Smooth muscle cell (in vitro differentiated cells): ENCODE measurements around the gene MYCBPAP. TPM values are rescaled to one million over a fixed set of nuclear protein-coding genes. Genes with fewer than 3 reads are reported as not detected.

Experiments used
- DNase-seq: peaks from one replicate; lab custom pipeline; 2025; ENCODE audit not compliant: unreplicated experiment; lab: John Stamatoyannopoulos, UW
- H2AFZ ChIP-seq: fragments of 200-600 bp; sonication (generic); 2 replicates; pipeline ENCODE4 v1.6.0; 2016; ENCODE audit warnings: antibody characterized with exemption, low read depth, mild to moderate bottlenecking
- H3F3A ChIP-seq: fragments of 200-600 bp; sonication (generic); 2 replicates; pipeline ENCODE4 v1.6.0; 2017; ENCODE audit warnings: antibody characterized with exemption, low read depth
- H3K27ac ChIP-seq: fragments of 200-600 bp; sonication (generic); 2 replicates; pipeline ENCODE4 v1.5.1; 2016; ENCODE audit warnings: low read depth, mild to moderate bottlenecking
- H3K27me3 ChIP-seq: fragments of 200-600 bp; sonication (generic); 2 replicates; pipeline ENCODE4 v1.6.1; 2016; ENCODE audit warnings: low read depth, mild to moderate bottlenecking
- H3K36me3 ChIP-seq: fragments of 200-600 bp; sonication (generic); 2 replicates; pipeline ENCODE4 v1.5.1; 2016; ENCODE audit warnings: low read depth
- H3K4me1 ChIP-seq: fragments of 200-600 bp; sonication (generic); 2 replicates; pipeline ENCODE4 v1.5.1; 2016; ENCODE audit warnings: low read depth
- H3K4me2 ChIP-seq: fragments of 200-600 bp; sonication (generic); 2 replicates; pipeline ENCODE4 v1.6.0; 2016; ENCODE audit warnings: mild to moderate bottlenecking
- H3K4me3 ChIP-seq: fragments of 200-600 bp; sonication (generic); 2 replicates; pipeline ENCODE4 v1.5.1; 2016; ENCODE audit warnings: mild to moderate bottlenecking
- H3K79me2 ChIP-seq: fragments of 200-600 bp; sonication (generic); 2 replicates; pipeline ENCODE4 v1.6.0; 2016; ENCODE audit warnings: low read depth, mild to moderate bottlenecking
- H3K9ac ChIP-seq: fragments of 200-600 bp; sonication (generic); 2 replicates; pipeline ENCODE4 v1.6.0; 2016; ENCODE audit warnings: low read depth
- H3K9me3 ChIP-seq: fragments of 200-600 bp; sonication (generic); replicated peaks from 2 replicates; pipeline ENCODE4 v1.5.1; 2016; ENCODE audit warnings: low read depth
- H4K20me1 ChIP-seq: fragments of 200-600 bp; sonication (generic); 2 replicates; pipeline ENCODE4 v1.6.0; 2016; ENCODE audit warnings: low read depth
- WGBS: methylation state at CpG from one replicate; pipeline ENCODE4 v1.1.7; 2016; ENCODE audit warnings: low lambda C conversion rate; 5-methylcytosine and 5-hydroxymethylcytosine counted together
- polyA plus RNA-seq: library from polyadenylated mRNA; unstranded; fragments of >200 nt; fragmentation: Nextera tagmentation; extraction: Ambion mirVana; gene quantifications from 2 replicates; pipeline ENCODE4 v1.2.1, GENCODE V29; 2016
- total RNA-seq: library from RNA; depleted of rRNA; stranded (reverse); fragments of >200 nt; gene quantifications from 2 replicates; pipeline ENCODE4 v1.2.3, GENCODE V29; 2014
- TF ChIP-seq, protein P1 (sequence below): fragments of 200-600 bp; sonication (generic); IDR thresholded peaks from 2 replicates; pipeline ENCODE4 v1.5.1; 2017; ENCODE audit warnings: borderline replicate concordance, mild to moderate bottlenecking, antibody characterized with exemption; ENCODE audit not compliant: insufficient read depth, poor library complexity, severe bottlenecking

Gene MYCBPAP
- total and polyA plus RNA-seq, 2 experiments from 2014 or later, result 0.90 to 0.97 TPM

DNA sequence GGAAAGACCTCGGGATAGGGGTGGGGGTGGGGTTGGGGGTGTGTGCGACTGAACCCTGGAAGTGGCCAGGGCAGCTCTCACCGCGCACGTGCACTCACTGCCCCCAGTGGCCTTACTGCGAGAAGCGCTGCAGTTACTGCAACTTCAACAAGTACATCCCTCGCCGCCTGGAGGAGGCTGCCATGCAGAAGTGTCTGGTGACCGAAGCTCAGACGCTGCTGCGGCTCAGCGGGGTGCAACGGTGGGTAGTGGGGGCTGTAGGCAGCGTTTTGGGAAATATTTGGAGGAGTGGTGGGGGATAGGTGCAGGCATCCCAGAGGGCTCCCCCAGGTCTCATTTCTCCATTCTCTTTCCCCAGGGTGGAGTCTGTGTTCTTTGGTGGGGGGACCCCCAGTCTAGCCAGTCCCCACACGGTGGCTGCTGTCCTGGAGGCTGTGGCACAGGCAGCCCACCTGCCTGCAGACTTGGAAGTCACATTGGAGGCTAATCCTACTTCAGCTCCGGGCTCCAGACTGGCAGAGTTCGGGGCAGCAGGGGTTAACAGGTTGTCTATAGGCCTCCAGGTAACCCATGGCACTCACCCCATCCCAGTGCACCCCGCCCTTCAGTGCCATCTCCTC, 28.6 kb upstream of the MYCBPAP start:
- Histone ChIP-seq H3F3A (peaks cover 6% of the 10 kb centered on the region), H4K20me1 (peaks cover 12% of the 10 kb centered on the region), H3K27me3 (peaks cover 19% of the 10 kb centered on the region), H3K27ac (no peak overlapping the region), H3K9ac (no peak overlapping the region), H2AFZ (no peak overlapping the region), H3K79me2 (peaks cover 14% of the 10 kb centered on the region), H3K9me3 (no peaks in the 10 kb centered on the region), H3K4me2 (peak overlapping the region; percentile 97), H3K36me3 (no peaks in the 10 kb centered on the region), H3K4me1 (peaks cover 5% of the 10 kb centered on the region), H3K4me3 (peak overlapping the region; percentile 78)
- WGBS, result 18% methylated on average over 19 of the region's 19 CpGs
- TF ChIP-seq, protein P1, sequence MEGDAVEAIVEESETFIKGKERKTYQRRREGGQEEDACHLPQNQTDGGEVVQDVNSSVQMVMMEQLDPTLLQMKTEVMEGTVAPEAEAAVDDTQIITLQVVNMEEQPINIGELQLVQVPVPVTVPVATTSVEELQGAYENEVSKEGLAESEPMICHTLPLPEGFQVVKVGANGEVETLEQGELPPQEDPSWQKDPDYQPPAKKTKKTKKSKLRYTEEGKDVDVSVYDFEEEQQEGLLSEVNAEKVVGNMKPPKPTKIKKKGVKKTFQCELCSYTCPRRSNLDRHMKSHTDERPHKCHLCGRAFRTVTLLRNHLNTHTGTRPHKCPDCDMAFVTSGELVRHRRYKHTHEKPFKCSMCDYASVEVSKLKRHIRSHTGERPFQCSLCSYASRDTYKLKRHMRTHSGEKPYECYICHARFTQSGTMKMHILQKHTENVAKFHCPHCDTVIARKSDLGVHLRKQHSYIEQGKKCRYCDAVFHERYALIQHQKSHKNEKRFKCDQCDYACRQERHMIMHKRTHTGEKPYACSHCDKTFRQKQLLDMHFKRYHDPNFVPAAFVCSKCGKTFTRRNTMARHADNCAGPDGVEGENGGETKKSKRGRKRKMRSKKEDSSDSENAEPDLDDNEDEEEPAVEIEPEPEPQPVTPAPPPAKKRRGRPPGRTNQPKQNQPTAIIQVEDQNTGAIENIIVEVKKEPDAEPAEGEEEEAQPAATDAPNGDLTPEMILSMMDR, result peak; percentile 37
- peak; percentile 36 for DNase-seq

DNA sequence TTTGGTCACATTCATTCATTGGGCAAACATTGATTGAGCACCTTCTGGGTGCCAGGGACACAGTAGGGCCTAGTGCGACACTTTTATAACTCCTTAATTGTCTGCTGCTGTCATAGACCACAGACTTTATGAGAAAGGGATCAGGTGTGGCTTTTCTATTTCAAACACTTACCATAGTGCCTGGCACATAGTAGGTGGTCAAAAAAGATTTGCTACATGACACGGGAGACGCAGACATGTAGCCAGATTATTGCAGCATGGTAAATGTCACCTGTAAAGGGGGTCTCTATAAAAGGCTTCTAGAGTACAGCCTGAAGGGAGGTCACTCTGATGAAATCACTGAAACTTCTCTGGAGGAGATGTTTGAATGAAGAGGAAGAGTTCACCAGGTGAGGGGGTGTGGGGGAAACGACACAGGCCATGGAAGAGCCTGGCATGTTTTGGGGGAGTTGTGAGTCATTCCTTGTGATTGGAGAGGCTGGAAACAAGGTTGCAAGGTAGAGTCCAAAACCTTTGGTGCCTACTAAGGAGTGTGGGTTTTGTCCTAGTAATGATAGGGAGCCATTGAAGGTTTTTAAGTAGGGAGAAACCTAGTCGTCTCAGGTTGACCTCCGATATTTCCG, 28.0 kb upstream of the MYCBPAP start:
- TF ChIP-seq, protein P1, result no peak
- H3K4me1 ChIP-seq, result peaks cover 5% of the 10 kb centered on the region

DNA sequence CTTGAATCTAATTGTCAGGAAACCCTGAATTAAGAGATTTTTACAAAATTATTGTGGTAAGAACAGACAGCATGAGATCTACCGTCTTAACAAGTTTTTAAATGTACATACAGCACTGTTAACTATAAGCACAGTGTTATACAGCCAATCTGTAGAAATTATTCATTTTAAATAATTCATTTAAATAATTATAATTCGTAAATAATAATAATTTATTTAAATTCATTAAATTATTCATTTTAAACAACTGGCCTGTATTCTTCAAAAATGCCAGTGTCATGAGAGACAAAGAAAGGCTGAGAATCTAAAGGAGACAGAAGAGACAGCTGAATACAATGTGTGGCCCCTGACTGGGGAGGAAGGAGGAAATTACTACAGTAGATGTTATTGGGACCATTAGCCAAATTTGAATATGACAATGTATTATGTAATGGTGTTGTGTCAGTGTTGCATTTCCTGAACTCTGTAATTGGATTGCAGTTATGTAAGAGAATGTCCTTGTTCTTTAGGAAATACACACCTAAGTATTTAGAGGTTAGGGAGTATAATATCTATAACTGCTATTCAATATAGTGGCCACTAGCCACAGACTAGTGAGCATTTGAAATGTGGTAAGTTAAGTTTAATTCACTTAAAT, 27.3 kb upstream of the MYCBPAP start:
- H3K4me3 ChIP-seq, result no peak overlapping the region
- 95% methylated on average over 2 of the region's 2 CpGs for WGBS
- H2AFZ ChIP-seq, result no peak overlapping the region
- H3K36me3 ChIP-seq, result no peaks in the 10 kb centered on the region
- no peak overlapping the region for H3K27ac ChIP-seq
- TF ChIP-seq, protein P1, result no peak
- no peak overlapping the region for H3K9ac ChIP-seq
- peaks cover 12% of the 10 kb centered on the region for H4K20me1 ChIP-seq
- H3K9me3 ChIP-seq, result no peaks in the 10 kb centered on the region
- no peak overlapping the region for H3K4me2 ChIP-seq
- DNase-seq, result no peak
- peaks cover 14% of the 10 kb centered on the region for H3K79me2 ChIP-seq
- peaks cover 8% of the 10 kb centered on the region for H3K27me3 ChIP-seq
- peaks cover 5% of the 10 kb centered on the region for H3K4me1 ChIP-seq
- peaks cover 6% of the 10 kb centered on the region for H3F3A ChIP-seq

More for the DNA sequence above, 28.0 kb upstream of the MYCBPAP start:
- 96% methylated on average over 7 of the region's 7 CpGs for WGBS
- Histone ChIP-seq H3K27ac (no peak overlapping the region), H3K27me3 (peaks cover 15% of the 10 kb centered on the region), H3K4me2 (peak overlapping the region; percentile 97), H3K9ac (no peak overlapping the region), H3F3A (peaks cover 6% of the 10 kb centered on the region), H2AFZ (no peak overlapping the region), H3K4me3 (no peak overlapping the region), H4K20me1 (peaks cover 12% of the 10 kb centered on the region), H3K36me3 (no peaks in the 10 kb centered on the region), H3K9me3 (no peaks in the 10 kb centered on the region), H3K79me2 (peaks cover 14% of the 10 kb centered on the region)
- no peak for DNase-seq
